ENCODE data around the gene HLF.

Gene HLF

GRCh38 chr17:55275894-55276804, 11.4 kb downstream of the HLF start:
- no peak for DNase-seq

DNA sequence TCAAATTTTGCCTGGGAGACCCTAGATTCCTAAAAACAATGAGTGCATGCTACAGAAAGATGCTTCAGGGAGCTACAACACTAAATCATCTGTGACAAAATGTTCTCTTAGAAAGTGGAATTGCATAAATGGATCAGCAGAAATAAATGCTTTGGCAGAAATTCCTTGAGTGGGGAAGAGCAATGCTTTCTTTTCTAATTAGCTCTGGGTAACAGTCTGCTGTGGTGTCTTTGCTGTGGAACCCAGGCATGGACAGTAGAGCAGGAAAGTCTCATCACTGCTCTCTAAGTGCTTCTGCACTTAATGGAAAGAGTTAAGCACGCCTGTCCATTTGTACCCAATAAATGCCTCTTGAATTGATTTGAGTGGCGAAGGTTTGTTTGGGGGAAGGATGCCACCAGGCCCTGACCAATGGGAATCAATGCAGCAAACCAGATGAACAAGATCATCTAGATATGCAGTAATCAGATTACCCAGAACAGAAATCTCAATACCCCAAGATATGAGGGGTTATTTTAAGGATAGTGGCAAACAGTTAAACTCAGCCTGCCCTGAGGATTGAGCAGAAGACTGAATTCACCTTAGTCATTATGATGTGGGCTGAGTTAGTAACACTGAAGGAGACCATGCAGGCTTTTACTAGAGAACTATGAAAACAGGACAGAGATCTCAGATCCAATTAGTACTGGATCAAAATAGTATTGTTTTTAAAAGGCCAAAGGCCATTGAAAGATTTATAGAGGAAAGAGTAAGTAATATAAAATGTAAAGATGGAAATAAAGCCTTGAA, 13.6 kb downstream of the HLF start:
- no peak for DNase-seq

GRCh38 chr17:55279203-55279602, 14.4 kb downstream of the HLF start:
- DNase-seq: no peak

- no peak for DNase-seq
Observed at GRCh38 chr17:55279788-55280187, 15.0 kb downstream of the HLF start.

DNA sequence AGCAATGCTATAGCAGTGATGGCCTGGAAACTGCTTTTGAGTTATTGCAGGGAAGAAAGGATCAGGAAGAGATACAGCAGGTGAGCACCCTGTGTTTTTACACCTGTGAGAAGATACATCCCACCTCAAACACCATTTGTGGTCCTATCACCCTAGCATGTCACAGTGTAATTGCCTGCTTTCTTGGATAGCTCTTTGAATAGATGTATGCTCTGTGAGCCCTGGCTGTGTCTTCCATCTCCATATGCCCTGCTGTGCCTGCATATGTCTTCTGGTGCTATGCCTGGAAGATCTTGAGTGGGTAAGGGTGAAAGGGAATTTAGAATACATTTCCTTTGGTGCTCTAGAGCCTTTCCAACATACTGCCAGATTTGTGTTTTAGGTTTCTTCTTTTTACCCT, 15.5 kb downstream of the HLF start:
- DNase-seq: no peak

GRCh38 chr17:55281649-55282378, 17.1 kb downstream of the HLF start:
- DNase-seq: no peak

DNA sequence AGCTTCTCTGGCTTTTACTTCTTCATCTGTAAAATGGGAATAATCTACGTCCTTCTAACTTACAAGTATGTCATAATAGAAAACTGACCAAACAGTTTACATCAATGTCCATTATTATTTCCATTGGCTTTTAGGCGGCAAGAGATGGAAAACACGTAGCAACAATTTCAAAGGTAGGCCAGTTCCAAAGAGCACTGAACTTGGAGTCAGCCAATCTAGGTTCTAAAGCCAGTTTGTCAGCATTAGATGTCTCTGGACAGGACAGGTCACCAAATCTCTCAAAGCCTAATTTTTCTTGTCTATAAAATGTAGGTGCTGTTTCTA, 17.6 kb downstream of the HLF start:
- no peak for DNase-seq

- no peak for DNase-seq
Observed at GRCh38 chr17:55282741-55283140, 18.0 kb downstream of the HLF start.

GRCh38 chr17:55283256-55283965, 18.7 kb downstream of the HLF start:
- no peak for DNase-seq

DNA sequence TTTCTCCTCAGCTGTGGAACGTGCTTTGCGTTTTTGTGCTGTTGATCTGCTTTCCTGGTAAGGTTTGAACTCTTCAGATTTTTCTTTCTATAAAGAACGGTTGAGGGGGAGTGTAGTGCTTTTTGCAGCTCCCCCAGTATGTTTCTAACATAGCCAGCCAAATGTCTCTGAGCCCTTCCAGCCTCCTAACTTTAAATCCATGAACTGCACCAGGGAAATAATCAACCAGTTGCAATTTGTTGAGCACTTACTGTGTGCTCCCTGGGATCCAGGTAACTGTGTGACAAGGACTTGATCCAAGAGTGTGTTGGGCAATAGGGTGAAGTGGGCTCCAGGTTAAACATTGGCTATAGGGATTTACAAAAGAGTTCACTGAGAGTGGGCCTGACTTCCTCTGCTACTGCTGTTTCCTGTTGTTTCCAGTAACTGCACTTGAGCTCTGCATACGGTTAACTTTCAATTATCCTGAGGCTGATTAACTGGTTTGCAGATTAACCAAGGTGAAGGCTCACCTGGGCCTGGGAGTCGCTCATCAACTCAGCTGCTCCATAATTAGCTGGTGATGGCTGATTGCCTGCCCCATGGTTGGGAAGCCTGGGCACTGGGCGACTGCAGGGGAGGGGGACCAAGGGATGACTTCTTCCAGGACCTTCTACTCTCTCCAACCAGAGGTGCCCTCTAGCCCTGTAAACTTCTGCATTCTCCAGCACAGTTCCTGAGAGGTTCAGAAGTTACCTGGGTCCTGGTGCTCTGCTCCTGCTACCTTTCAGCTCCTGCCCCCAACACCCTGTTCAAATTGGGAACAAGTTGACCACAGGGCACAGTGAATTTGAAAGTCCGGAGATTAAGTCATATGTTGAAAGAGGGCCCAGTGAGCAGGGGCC, 19.5 kb downstream of the HLF start:
- DNase-seq: no peak

DNA sequence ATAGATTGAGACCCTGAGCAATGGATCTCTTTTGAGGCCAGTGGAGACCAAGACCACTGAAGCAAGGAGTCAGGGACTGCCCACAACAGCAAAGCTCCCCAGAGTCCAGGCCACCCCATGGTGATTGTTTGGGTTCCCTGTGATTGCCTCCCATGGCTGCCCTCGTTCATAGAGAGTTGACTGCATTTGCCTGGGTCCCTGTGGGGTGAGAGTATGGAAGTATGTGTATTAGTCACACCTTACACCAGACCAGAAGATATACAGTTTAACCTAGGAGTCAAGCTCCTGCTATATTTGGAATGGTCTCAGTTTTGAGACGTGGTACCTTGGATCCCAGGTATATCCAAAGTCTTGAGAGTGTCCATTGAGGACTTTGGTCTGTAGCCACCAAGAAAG, 20.2 kb downstream of the HLF start:
- no peak for DNase-seq

- no peak for DNase-seq
Observed at GRCh38 chr17:55285340-55286301, 20.9 kb downstream of the HLF start.

GRCh38 chr17:55286681-55287589, 22.2 kb downstream of the HLF start:
- no peak for DNase-seq

- no peak for DNase-seq
Observed at GRCh38 chr17:55288356-55289105, 23.8 kb downstream of the HLF start.

DNA sequence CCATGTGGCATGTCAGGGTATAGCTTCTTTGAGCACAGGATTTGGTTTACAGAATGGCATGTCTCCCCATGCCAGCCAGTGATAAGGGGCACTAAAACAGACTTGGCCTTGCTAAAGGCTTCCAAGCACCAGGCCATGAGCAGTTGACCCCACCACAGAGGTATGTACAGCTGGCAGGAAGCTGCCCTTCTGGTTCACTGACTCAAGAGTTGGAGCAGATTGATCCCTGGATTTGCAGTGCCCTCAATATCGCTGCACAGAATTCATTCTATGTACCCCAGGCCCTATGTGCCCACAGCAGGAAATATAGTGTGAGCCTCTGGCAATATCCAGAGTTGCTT, 24.3 kb downstream of the HLF start:
- no peak for DNase-seq

DNA sequence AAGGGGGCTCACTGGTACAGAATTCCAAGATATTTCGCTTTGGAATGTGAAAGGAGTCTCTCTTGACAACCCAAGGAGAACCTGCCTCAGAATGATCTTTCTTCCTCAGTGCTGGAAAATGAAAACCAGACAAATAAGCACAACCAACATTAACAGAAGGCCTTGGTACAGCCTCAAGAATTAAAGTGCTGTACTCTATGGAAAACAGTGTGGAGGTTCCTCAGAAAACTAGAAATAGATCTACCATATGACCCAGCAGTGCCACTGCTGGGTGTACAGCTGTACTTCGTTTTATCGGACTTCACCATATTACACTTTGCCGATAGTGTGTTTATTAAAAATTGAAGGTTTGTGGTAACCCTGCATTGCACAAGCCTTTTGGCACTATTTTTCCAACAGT, 25.2 kb downstream of the HLF start:
- DNase-seq: no peak

DNA sequence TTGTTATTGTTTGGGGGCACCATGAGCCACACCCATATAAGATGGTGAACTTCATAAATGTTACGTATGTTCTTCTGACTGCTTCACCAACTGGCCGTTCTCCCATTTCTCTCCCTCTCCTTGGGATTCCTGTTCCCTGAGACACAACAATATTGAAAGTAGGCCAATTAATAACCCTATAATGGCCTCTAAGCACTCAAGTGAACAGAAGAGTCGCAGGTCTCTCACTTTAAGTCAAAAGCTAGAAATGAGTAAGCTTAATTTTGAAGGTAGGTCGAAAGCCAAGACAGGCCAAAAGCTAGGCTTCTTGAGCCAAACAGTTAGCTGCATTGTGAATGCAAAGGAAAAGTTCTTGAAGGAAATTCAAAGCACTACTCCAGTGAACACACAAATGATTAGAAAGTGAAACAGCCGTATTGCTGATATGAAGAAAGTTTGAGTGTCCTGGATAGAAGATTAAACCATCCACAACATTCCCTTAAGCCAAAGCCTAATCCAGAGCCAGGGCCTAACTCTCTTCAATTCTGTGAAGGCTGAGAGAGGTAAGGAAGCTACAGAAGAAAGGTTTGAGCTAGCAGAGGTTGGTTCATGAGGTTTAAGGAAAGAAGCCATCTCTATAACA, 25.8 kb downstream of the HLF start:
- DNase-seq: no peak

DNA sequence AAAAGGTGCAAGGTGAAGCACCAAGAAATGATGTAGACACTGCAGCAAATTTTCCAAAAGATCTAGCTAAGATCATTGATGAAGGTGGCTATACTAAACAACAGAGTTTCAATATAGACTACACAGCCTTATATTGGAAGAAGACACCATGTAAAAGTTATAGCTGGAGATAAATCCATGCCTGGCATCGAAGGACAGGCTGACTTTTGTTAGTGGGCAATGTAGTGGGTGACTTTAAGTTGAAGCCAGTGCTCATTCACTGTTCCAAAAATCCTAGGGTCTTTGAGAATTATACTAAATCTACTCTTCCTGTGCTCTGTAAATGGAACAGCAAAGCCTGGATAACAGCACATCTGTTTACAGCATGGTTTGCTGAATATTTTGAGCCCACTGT, 26.4 kb downstream of the HLF start:
- DNase-seq: no peak
